Measurements from ENCODE around the gene IGSF21. TPM values are rescaled to one million over a fixed set of nuclear protein-coding genes. Genes with fewer than 3 reads are reported as not detected.
A peak's percentile ranks its signal among the peaks of the same experiment; 100 is the strongest.

Gene IGSF21
- total RNA-seq, 1 donor from 2014 or later = 1.3 TPM

GRCh38 chr1:18239671-18240070, 132.1 kb downstream of the IGSF21 start:
- peaks cover 4% of the 10 kb centered on the region for H3K27me3 Mint-ChIP-seq (ENCODE audit: unreplicated experiment)
- no peak overlapping the region for H3K4me3 Mint-ChIP-seq (ENCODE audit: unreplicated experiment)
- TF ChIP-seq CTCF (IDR thresholded peaks at IDR 0.05; ENCODE audit: partially characterized antibody, unreplicated experiment) = no peak
- peaks cover 6% of the 10 kb centered on the region for H3K9me3 Mint-ChIP-seq (ENCODE audit: unreplicated experiment)
- DNase-seq = no peak
- no peak overlapping the region for H3K27ac Mint-ChIP-seq (ENCODE audit: unreplicated experiment)
- no peaks in the 10 kb centered on the region for H3K36me3 Mint-ChIP-seq (ENCODE audit: unreplicated experiment)
- peaks cover 30% of the 10 kb centered on the region for H3K4me1 Mint-ChIP-seq (ENCODE audit: low read depth, unreplicated experiment)

GRCh38 chr1:18240906-18241305, 133.3 kb downstream of the IGSF21 start:
- Mint-ChIP-seq H3K4me3 (ENCODE audit: unreplicated experiment) (no peak overlapping the region), H3K27me3 (ENCODE audit: unreplicated experiment) (peaks cover 2% of the 10 kb centered on the region), H3K36me3 (ENCODE audit: unreplicated experiment) (no peaks in the 10 kb centered on the region), H3K9me3 (ENCODE audit: unreplicated experiment) (peaks cover 6% of the 10 kb centered on the region), H3K4me1 (ENCODE audit: low read depth, unreplicated experiment) (peaks cover 32% of the 10 kb centered on the region), H3K27ac (ENCODE audit: unreplicated experiment) (no peak overlapping the region)
- no peak for DNase-seq
- TF ChIP-seq CTCF (IDR thresholded peaks at IDR 0.05; ENCODE audit: partially characterized antibody, unreplicated experiment) = no peak

- peaks cover 3% of the 10 kb centered on the region for H3K27me3 Mint-ChIP-seq (ENCODE audit: unreplicated experiment)
- no peaks in the 10 kb centered on the region for H3K36me3 Mint-ChIP-seq (ENCODE audit: unreplicated experiment)
- no peak overlapping the region for H3K4me3 Mint-ChIP-seq (ENCODE audit: unreplicated experiment)
- DNase-seq = no peak
- no peak for TF ChIP-seq CTCF (IDR thresholded peaks at IDR 0.05; ENCODE audit: partially characterized antibody, unreplicated experiment)
- H3K4me1 Mint-ChIP-seq (ENCODE audit: low read depth, unreplicated experiment) = peaks cover 38% of the 10 kb centered on the region
- H3K9me3 Mint-ChIP-seq (ENCODE audit: unreplicated experiment) = peaks cover 6% of the 10 kb centered on the region
- H3K27ac Mint-ChIP-seq (ENCODE audit: unreplicated experiment) = no peak overlapping the region
Observed at GRCh38 chr1:18241891-18242290, 134.3 kb downstream of the IGSF21 start.

- no peak for TF ChIP-seq CTCF (IDR thresholded peaks at IDR 0.05; ENCODE audit: partially characterized antibody, unreplicated experiment)
- Mint-ChIP-seq H3K9me3 (ENCODE audit: unreplicated experiment) (peaks cover 5% of the 10 kb centered on the region), H3K27ac (ENCODE audit: unreplicated experiment) (no peak overlapping the region), H3K36me3 (ENCODE audit: unreplicated experiment) (no peaks in the 10 kb centered on the region), H3K4me1 (ENCODE audit: low read depth, unreplicated experiment) (peaks cover 27% of the 10 kb centered on the region), H3K27me3 (ENCODE audit: unreplicated experiment) (peaks cover 6% of the 10 kb centered on the region), H3K4me3 (ENCODE audit: unreplicated experiment) (peak overlapping the region; percentile 0)
- no peak for DNase-seq
Observed at GRCh38 chr1:18243503-18244175, 136.0 kb downstream of the IGSF21 start.

- peaks cover 24% of the 10 kb centered on the region for H3K4me1 Mint-ChIP-seq (ENCODE audit: low read depth, unreplicated experiment)
- no peak overlapping the region for H3K27ac Mint-ChIP-seq (ENCODE audit: unreplicated experiment)
- peaks cover 6% of the 10 kb centered on the region for H3K27me3 Mint-ChIP-seq (ENCODE audit: unreplicated experiment)
- peaks cover 5% of the 10 kb centered on the region for H3K9me3 Mint-ChIP-seq (ENCODE audit: unreplicated experiment)
- DNase-seq = no peak
- no peak for TF ChIP-seq CTCF (IDR thresholded peaks at IDR 0.05; ENCODE audit: partially characterized antibody, unreplicated experiment)
- H3K36me3 Mint-ChIP-seq (ENCODE audit: unreplicated experiment) = no peaks in the 10 kb centered on the region
- H3K4me3 Mint-ChIP-seq (ENCODE audit: unreplicated experiment) = no peak overlapping the region
Observed at GRCh38 chr1:18244762-18245161, 137.2 kb downstream of the IGSF21 start.
